ENCODE results near the gene ADAM33. TPM values are rescaled to one million over a fixed set of nuclear protein-coding genes. Genes with fewer than 3 reads are reported as not detected.

The ADAM33 gene
- polyA plus RNA-seq, 3 donors, result 3.9 to 5.1 (median 4.2) TPM

Other genes starting within 250 kb of the ADAM33 start
- gene ATRN, start 211.0 kb downstream of the ADAM33 start, polyA plus RNA-seq (ENCODE audit: insufficient read length in 3 of 3), result 10 to 100 TPM; 54.1 to 54.5 (median 54.2) TPM
- gene GFRA4, start 18.6 kb downstream of the ADAM33 start, polyA plus RNA-seq (ENCODE audit: insufficient read length in 3 of 3), result not detected
- under 1 TPM; 0.58 to 0.72 (median 0.60) TPM for gene SIGLEC1, start 30.6 kb upstream of the ADAM33 start, polyA plus RNA-seq (ENCODE audit: insufficient read length in 3 of 3)
- 10 to 100 TPM; 12.8 to 13.1 (median 13.0) TPM for gene HSPA12B, start 50.7 kb upstream of the ADAM33 start, polyA plus RNA-seq (ENCODE audit: insufficient read length in 3 of 3)
- 10 to 100 TPM; 18.0 to 23.7 (median 20.3) TPM for gene ADISSP, start 85.7 kb upstream of the ADAM33 start, polyA plus RNA-seq (ENCODE audit: insufficient read length in 3 of 3)
- 1 to 10 TPM; 1.3 to 2.0 (median 2.0) TPM for gene SPEF1, start 99.4 kb upstream of the ADAM33 start, polyA plus RNA-seq (ENCODE audit: insufficient read length in 3 of 3)
- gene CENPB, start 104.7 kb upstream of the ADAM33 start, polyA plus RNA-seq (ENCODE audit: insufficient read length in 3 of 3), result 10 to 100 TPM; 34.3 to 41.0 (median 38.6) TPM
- 10 to 100 TPM; 28.9 to 34.5 (median 34.0) TPM for gene CDC25B, start 114.3 kb upstream of the ADAM33 start, polyA plus RNA-seq (ENCODE audit: insufficient read length in 3 of 3)
- 1 to 10 TPM; 8.1 to 9.3 (median 8.4) TPM for gene AP5S1, start 138.5 kb upstream of the ADAM33 start, polyA plus RNA-seq (ENCODE audit: insufficient read length in 3 of 3)
- gene MAVS, start 164.8 kb upstream of the ADAM33 start, polyA plus RNA-seq (ENCODE audit: insufficient read length in 3 of 3), result 10 to 100 TPM; 23.9 to 28.3 (median 25.2) TPM
- 10 to 100 TPM; 33.0 to 42.2 (median 39.7) TPM for gene PANK2, start 207.4 kb upstream of the ADAM33 start, polyA plus RNA-seq (ENCODE audit: insufficient read length in 3 of 3)